Astrocyte (in vitro differentiated cells and primary cell): ENCODE measurements around the gene IL13RA2.

Experiments used
- EZH2 ChIP-seq: IDR thresholded peaks from 2 replicates; pipeline ENCODE4 v1.6.1; 2012; ENCODE audit warnings: mild to moderate bottlenecking, low read length, inconsistent platforms; ENCODE audit not compliant: insufficient read depth
- TF ChIP-seq, protein P1 (sequence below): IDR thresholded peaks from 2 replicates; pipeline ENCODE4 v1.5.1; 2011; ENCODE audit warnings: low read depth, mild to moderate bottlenecking, inconsistent platforms, low read length, moderate library complexity; ENCODE audit not compliant: insufficient read depth

DNA sequence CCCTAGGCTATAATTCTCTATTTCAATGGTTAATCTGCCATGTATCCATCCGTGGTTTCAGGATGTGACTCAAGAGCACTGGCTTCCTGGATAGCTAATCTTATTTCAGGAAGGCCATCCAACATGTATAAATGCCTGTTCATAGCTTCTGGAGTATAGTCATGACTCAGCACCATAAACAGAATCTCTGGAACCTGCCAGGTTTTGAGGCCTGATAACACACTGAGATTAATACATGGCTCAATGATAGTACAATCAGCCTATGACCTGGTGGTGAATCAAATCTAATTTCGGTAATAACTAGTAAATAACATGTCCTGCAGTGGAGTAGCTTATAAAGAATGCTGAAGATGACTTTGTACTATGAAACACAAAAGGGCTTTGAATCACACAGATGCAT is 5.7 kb upstream of the IL13RA2 start:
- TF ChIP-seq, protein P1, sequence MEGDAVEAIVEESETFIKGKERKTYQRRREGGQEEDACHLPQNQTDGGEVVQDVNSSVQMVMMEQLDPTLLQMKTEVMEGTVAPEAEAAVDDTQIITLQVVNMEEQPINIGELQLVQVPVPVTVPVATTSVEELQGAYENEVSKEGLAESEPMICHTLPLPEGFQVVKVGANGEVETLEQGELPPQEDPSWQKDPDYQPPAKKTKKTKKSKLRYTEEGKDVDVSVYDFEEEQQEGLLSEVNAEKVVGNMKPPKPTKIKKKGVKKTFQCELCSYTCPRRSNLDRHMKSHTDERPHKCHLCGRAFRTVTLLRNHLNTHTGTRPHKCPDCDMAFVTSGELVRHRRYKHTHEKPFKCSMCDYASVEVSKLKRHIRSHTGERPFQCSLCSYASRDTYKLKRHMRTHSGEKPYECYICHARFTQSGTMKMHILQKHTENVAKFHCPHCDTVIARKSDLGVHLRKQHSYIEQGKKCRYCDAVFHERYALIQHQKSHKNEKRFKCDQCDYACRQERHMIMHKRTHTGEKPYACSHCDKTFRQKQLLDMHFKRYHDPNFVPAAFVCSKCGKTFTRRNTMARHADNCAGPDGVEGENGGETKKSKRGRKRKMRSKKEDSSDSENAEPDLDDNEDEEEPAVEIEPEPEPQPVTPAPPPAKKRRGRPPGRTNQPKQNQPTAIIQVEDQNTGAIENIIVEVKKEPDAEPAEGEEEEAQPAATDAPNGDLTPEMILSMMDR: no peak
- no peak for TF ChIP-seq EZH2
